AG04449 (cell line): Measurements from ENCODE around the gene ADGRV1.
"Not testable (repeated sequence)": the region's sequence is repeated elsewhere in the genome, so short reads cannot be mapped to it uniquely, and the experiment has no call there.

Experiments
- CTCF ChIA-PET: fragments of 350-600 bp; formaldehyde crosslinking; extraction: SDS; loops from one replicate; lab custom pipeline; 2021; ENCODE audit warnings: antibody characterized with exemption; lab: Yijun Ruan, JAX
- POLR2A ChIA-PET: fragments of 400-600, 350-600 bp; formaldehyde crosslinking; extraction: SDS; loops from one replicate; lab custom pipeline; 2020; ENCODE audit warnings: antibody characterized with exemption, inconsistent platforms; lab: Yijun Ruan, JAX
- DNase-seq: peaks from one replicate; pipeline ENCODE4 v3.0.0-alpha.2; 2010; ENCODE audit warnings: low read depth, low spot score
- H3K4me3 ChIP-seq: 2 replicates; pipeline ENCODE4 v1.5.1; 2011; ENCODE audit warnings: low read depth, mild to moderate bottlenecking, control low read depth, low read length
- CTCF ChIP-seq: IDR thresholded peaks from one replicate; pipeline ENCODE4 v1.5.1; 2011; ENCODE audit warnings: mild to moderate bottlenecking, moderate library complexity, low read length, control low read depth, inconsistent platforms; ENCODE audit not compliant: insufficient read depth; ENCODE audit errors: missing control alignments

The ADGRV1 gene

GRCh38 chr5:91032125-91032524 is 473.5 kb downstream of the ADGRV1 start:
- DNase-seq = no peak
- H3K4me3 ChIP-seq = no peak overlapping the region
- TF ChIP-seq CTCF = no peak
- POLR2A ChIA-PET = no interaction called here
- CTCF ChIA-PET = no interaction called here

GRCh38 chr5:91033370-91033769 is 474.8 kb downstream of the ADGRV1 start:
- POLR2A ChIA-PET = no interaction called here
- CTCF ChIA-PET = no interaction called here
- H3K4me3 ChIP-seq = no peak overlapping the region

GRCh38 chr5:91038180-91038808 is 479.7 kb downstream of the ADGRV1 start:
- H3K4me3 ChIP-seq = no peak overlapping the region
- no peak for DNase-seq
- ChIA-PET CTCF (interaction anchor here (1.6 kb wide), 1 partner anchor 106 kb away, joined by 4 read pairs; no protein-coding TSS in a partner anchor), POLR2A (no interaction called here)
- no peak for TF ChIP-seq CTCF

More at GRCh38 chr5:91033370-91033769, 474.8 kb downstream of the ADGRV1 start:
- TF ChIP-seq CTCF = no peak
- no peak for DNase-seq

- CTCF ChIA-PET, POLR2A ChIA-PET, DNase-seq, H3K4me3 ChIP-seq: not testable (repeated sequence)
Measured at GRCh38 chr5:91041132-91041531, 482.5 kb downstream of the ADGRV1 start.

- ChIA-PET CTCF (no interaction called here), POLR2A (no interaction called here)
- no peak for TF ChIP-seq CTCF
- DNase-seq = no peak
- H3K4me3 ChIP-seq = no peak overlapping the region
Measured at GRCh38 chr5:91042247-91042935, 483.8 kb downstream of the ADGRV1 start.

GRCh38 chr5:91042936-91043255 is 484.3 kb downstream of the ADGRV1 start:
- TF ChIP-seq CTCF = no peak
- H3K4me3 ChIP-seq = no peak overlapping the region
- CTCF ChIA-PET = no interaction called here
- DNase-seq = no peak
- POLR2A ChIA-PET = no interaction called here

GRCh38 chr5:91048073-91048472 is 489.5 kb downstream of the ADGRV1 start:
- DNase-seq = no peak
- ChIA-PET CTCF (no interaction called here), POLR2A (no interaction called here)
- no peak for TF ChIP-seq CTCF
- H3K4me3 ChIP-seq = no peak overlapping the region
